ENCODE data around the gene ADM2. TPM values are rescaled to one million over a fixed set of nuclear protein-coding genes. Genes with fewer than 3 reads are reported as not detected.

The ADM2 gene
- total RNA-seq, 1 experiment from 2014 or later = 10.9 TPM

DNA sequence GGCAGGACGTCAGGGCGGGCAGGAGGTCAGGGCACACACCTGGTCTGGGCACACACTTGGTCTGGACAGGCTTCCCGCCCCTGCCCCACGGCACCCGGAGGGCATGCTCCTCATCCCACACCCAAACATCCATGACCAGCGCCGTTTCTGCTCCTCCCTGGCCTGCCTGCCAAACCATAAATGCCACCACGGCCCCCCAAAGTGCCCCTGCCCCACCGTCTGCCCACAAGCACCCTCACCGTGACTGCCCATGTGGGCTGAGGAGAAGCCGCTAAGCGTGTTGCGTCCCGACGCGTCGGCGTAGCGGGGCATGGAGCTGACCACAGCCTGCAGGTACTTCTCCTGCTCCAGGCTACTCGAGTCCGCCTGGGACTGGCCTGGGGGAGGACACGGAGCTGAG is 22.3 kb upstream of the ADM2 start:
- Mint-ChIP-seq H3K4me1 (no peaks in the 10 kb centered on the region), H3K36me3 (peaks cover 42% of the 10 kb centered on the region), H3K27me3 (ENCODE audit: low read depth) (no peaks in the 10 kb centered on the region; the same call in 1 of the 2 replicates), H3K4me3 (no peak overlapping the region), H3K27ac (no peak overlapping the region), H3K9me3 (no peaks in the 10 kb centered on the region)
- CTCF ChIA-PET = interaction anchor here (1.4 to 1.9 kb wide), 2 partner anchors 59 to 67 kb away, joined by 3 to 5 read pairs; partner anchors contain the start of gene SCO2
- ATAC-seq (no peak), DNase-seq (ENCODE audit: low spot score) (no peak)
- POLR2A ChIA-PET = no interaction called here
- TF ChIP-seq TP53 (CRISPR knock-in tag; IDR thresholded peaks at IDR 0.05) = no peak
- TF ChIP-seq, protein P1, sequence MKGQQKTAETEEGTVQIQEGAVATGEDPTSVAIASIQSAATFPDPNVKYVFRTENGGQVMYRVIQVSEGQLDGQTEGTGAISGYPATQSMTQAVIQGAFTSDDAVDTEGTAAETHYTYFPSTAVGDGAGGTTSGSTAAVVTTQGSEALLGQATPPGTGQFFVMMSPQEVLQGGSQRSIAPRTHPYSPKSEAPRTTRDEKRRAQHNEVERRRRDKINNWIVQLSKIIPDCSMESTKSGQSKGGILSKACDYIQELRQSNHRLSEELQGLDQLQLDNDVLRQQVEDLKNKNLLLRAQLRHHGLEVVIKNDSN (CRISPR knock-in tag; IDR thresholded peaks at IDR 0.05) = no peak
- TF ChIP-seq GTF2I (CRISPR knock-in tag; conservative IDR thresholded peaks at IDR 0.05) = no peak
- TF ChIP-seq, protein P2, sequence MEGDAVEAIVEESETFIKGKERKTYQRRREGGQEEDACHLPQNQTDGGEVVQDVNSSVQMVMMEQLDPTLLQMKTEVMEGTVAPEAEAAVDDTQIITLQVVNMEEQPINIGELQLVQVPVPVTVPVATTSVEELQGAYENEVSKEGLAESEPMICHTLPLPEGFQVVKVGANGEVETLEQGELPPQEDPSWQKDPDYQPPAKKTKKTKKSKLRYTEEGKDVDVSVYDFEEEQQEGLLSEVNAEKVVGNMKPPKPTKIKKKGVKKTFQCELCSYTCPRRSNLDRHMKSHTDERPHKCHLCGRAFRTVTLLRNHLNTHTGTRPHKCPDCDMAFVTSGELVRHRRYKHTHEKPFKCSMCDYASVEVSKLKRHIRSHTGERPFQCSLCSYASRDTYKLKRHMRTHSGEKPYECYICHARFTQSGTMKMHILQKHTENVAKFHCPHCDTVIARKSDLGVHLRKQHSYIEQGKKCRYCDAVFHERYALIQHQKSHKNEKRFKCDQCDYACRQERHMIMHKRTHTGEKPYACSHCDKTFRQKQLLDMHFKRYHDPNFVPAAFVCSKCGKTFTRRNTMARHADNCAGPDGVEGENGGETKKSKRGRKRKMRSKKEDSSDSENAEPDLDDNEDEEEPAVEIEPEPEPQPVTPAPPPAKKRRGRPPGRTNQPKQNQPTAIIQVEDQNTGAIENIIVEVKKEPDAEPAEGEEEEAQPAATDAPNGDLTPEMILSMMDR (IDR thresholded peaks at IDR 0.05) = no peak
- TF ChIP-seq, protein P3, sequence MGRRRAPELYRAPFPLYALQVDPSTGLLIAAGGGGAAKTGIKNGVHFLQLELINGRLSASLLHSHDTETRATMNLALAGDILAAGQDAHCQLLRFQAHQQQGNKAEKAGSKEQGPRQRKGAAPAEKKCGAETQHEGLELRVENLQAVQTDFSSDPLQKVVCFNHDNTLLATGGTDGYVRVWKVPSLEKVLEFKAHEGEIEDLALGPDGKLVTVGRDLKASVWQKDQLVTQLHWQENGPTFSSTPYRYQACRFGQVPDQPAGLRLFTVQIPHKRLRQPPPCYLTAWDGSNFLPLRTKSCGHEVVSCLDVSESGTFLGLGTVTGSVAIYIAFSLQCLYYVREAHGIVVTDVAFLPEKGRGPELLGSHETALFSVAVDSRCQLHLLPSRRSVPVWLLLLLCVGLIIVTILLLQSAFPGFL (CRISPR knock-in tag; IDR thresholded peaks at IDR 0.05; ENCODE audit: borderline replicate concordance) = no peak
- TF ChIP-seq ZNF423 (CRISPR knock-in tag; IDR thresholded peaks at IDR 0.05) = no peak
- TF ChIP-seq NR2C2 (CRISPR knock-in tag; IDR thresholded peaks at IDR 0.05) = no peak
- no peak for TF ChIP-seq ZBTB21 (CRISPR knock-in tag; IDR thresholded peaks at IDR 0.05; ENCODE audit: borderline replicate concordance)
- TF ChIP-seq ATF3 (CRISPR knock-in tag; conservative IDR thresholded peaks at IDR 0.05) = no peak
- no peak for TF ChIP-seq ATF1 (CRISPR knock-in tag; IDR thresholded peaks at IDR 0.05)
- TF ChIP-seq FOXP4 (CRISPR knock-in tag; IDR thresholded peaks at IDR 0.05) = no peak
- TF ChIP-seq PRDM15 (CRISPR knock-in tag; IDR thresholded peaks at IDR 0.05) = no peak
- TF ChIP-seq, protein P4, sequence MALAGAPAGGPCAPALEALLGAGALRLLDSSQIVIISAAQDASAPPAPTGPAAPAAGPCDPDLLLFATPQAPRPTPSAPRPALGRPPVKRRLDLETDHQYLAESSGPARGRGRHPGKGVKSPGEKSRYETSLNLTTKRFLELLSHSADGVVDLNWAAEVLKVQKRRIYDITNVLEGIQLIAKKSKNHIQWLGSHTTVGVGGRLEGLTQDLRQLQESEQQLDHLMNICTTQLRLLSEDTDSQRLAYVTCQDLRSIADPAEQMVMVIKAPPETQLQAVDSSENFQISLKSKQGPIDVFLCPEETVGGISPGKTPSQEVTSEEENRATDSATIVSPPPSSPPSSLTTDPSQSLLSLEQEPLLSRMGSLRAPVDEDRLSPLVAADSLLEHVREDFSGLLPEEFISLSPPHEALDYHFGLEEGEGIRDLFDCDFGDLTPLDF (CRISPR knock-in tag; IDR thresholded peaks at IDR 0.05) = no peak
- TF ChIP-seq, protein P5, sequence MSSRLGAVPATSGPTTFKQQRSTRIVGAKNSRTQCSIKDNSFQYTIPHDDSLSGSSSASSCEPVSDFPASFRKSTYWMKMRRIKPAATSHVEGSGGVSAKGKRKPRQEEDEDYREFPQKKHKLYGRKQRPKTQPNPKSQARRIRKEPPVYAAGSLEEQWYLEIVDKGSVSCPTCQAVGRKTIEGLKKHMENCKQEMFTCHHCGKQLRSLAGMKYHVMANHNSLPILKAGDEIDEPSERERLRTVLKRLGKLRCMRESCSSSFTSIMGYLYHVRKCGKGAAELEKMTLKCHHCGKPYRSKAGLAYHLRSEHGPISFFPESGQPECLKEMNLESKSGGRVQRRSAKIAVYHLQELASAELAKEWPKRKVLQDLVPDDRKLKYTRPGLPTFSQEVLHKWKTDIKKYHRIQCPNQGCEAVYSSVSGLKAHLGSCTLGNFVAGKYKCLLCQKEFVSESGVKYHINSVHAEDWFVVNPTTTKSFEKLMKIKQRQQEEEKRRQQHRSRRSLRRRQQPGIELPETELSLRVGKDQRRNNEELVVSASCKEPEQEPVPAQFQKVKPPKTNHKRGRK (CRISPR knock-in tag; IDR thresholded peaks at IDR 0.05; ENCODE audit: borderline replicate concordance) = no peak
- TF ChIP-seq HMGA2 (CRISPR knock-in tag; IDR thresholded peaks at IDR 0.05) = no peak
